Psoas muscle (tissue), 8 donors: ENCODE data around the gene PRRT3. TPM values are rescaled to one million over a fixed set of nuclear protein-coding genes. Genes with fewer than 3 reads are reported as not detected.

Experiments
- ATAC-seq, 4 donors: fragments of 200-7000 bp; cut with Tn5 transposase; one replicate each; pipeline ENCODE4 v1.9.1; 2020; ENCODE audit warnings: moderate library complexity in 3 of 4, mild to moderate bottlenecking in 2 of 4
- DNase-seq, 2 donors: peaks; one replicate each; pipeline ENCODE4 v3.0.0-alpha.2; 2020
- H3K27ac ChIP-seq: fragments of 200-600 bp; one replicate; pipeline ENCODE4 v1.8.0; 2022
- H3K27me3 ChIP-seq, 3 donors: fragments of 200-600 bp in 1 of 3; one replicate each; pipeline versions ENCODE4 v1.6.1 to v1.8.0; 2013 to 2022; ENCODE audit warnings: low read length in 2 of 3, mild to moderate bottlenecking in 2 of 3, moderate library complexity in 1 of 3; ENCODE audit not compliant: insufficient read depth in 3 of 3
- H3K36me3 ChIP-seq, 2 donors: fragments of 200-600 bp in 1 of 2; one replicate each; pipeline versions ENCODE4 v1.6.1 to v1.8.0; 2013 to 2022; ENCODE audit warnings: low read depth in 1 of 2, mild to moderate bottlenecking in 1 of 2, moderate library complexity in 1 of 2; ENCODE audit not compliant: insufficient read depth in 1 of 2
- H3K4me1 ChIP-seq: fragments of 200-600 bp; one replicate; pipeline ENCODE4 v1.8.0; 2022
- H3K4me3 ChIP-seq: fragments of 200-600 bp; one replicate; pipeline ENCODE4 v1.8.0; 2022; ENCODE audit warnings: mild to moderate bottlenecking
- H3K9me3 ChIP-seq: fragments of 200-600 bp; one replicate; pipeline ENCODE4 v1.8.0; 2022
- CTCF ChIP-seq: fragments of 200-600 bp; IDR thresholded peaks from one replicate; pipeline ENCODE4 v1.8.0; 2022; ENCODE audit warnings: antibody characterized with exemption
- WGBS, 3 donors: extraction: QIAGEN DNeasy Blood & Tissue Kit; methylation state at CpG; one replicate each; pipeline versions ENCODE4 v1.1.6 to v1.1.7; 2013; 5-methylcytosine and 5-hydroxymethylcytosine counted together
- intact Hi-C, 2 donors: fragments of 100-400 bp; cut with DNase I; formaldehyde crosslinking; loops; one replicate each; pipeline versions ENCODE4 v1.11.0 to v1.14.2; 2022
- polyA plus RNA-seq, 3 donors: library from polyadenylated mRNA; stranded (reverse); fragments of 200-250 nt; gene quantifications; one replicate each; pipeline ENCODE4 v1.2.3, GENCODE V29; 2013
- total RNA-seq, 4 donors: library from RNA; stranded (reverse); fragmentation: NEBNext Ultra II Directional in 2 of 4; extraction: Animal tissue kit (Norgen Biotek cat#: 25700) in 2 of 4; gene quantifications; one replicate each; pipeline versions ENCODE4 v1.2.1 to v1.2.4, GENCODE V29; 2021 to 2023
- donor health status: healthy with polysubstance abuse.
- donor health status: DM: no; HTN: no; CAD: no; lungs with moderate emphysema.
- donor health status: Bipolar disorder and iron deficiency.
- donor health status: healthy.
- donor health status: DM: yes; HTN: yes; CAD: no.
- donor health status: DM: no; HTN: no; CAD: no.
- donor health status: DM: no; HTN: no; CAD: no.
- donor health status: DM: yes; HTN: yes; CAD: no.

PRRT3 gene
- total and polyA plus RNA-seq, 7 donors: 0.55 to 4.0 (median 1.4) TPM

- Histone ChIP-seq H3K27me3 (no peaks in the 10 kb centered on the region), H3K4me1 (peaks cover 58% of the 10 kb centered on the region), H3K9me3 (no peaks in the 10 kb centered on the region), H3K4me3 (no peak overlapping the region), H3K27ac (peak overlapping the region; percentile 91), H3K36me3 (peaks cover 0 to 59% of the 10 kb centered on the region in 2 donors)
- no peak for TF ChIP-seq CTCF
- ATAC-seq: no peak
- DNase-seq: no peak
- 66 to 94% (median 77%) methylated on average over 2 of the region's 2 CpGs for WGBS, 3 donors
- intact Hi-C loops: no loop called here
Measured at GRCh38 chr3:9980251-9980650, 28.0 kb upstream of the PRRT3 start.

GRCh38 chr3:9978710-9979305, 26.6 kb upstream of the PRRT3 start:
- intact Hi-C loops: no loop called here
- no peaks in the 10 kb centered on the region for H3K27me3 ChIP-seq
- H3K9me3 ChIP-seq: no peaks in the 10 kb centered on the region
- TF ChIP-seq CTCF: no peak
- DNase-seq (no peak), ATAC-seq (no peak)
- H3K36me3 ChIP-seq: peaks cover 7 to 59% of the 10 kb centered on the region in 2 donors
- H3K4me1 ChIP-seq: peaks cover 49% of the 10 kb centered on the region
- peak overlapping the region; percentile 91 for H3K27ac ChIP-seq
- H3K4me3 ChIP-seq: no peak overlapping the region
- 80 to 87% (median 81%) methylated on average over 8 of the region's 8 CpGs for WGBS, 3 donors

GRCh38 chr3:9976721-9977709, 24.8 kb upstream of the PRRT3 start:
- Histone ChIP-seq H3K36me3 (peaks cover 7 to 66% of the 10 kb centered on the region in 2 donors), H3K4me3 (peak overlapping the region; percentile 62), H3K4me1 (peaks cover 39% of the 10 kb centered on the region), H3K9me3 (no peaks in the 10 kb centered on the region), H3K27me3 (no peaks in the 10 kb centered on the region), H3K27ac (peak overlapping the region; percentile 91)
- WGBS, 3 donors: 12 to 23% (median 15%) methylated on average over 7 of the region's 7 CpGs
- intact Hi-C loops: loop anchor here in 1 of 2 donors (1.0 kb wide), 1 partner anchor 44 kb away; the partner anchor contains the start of gene CRELD1
- DNase-seq (peak; percentile 81 to 88), ATAC-seq (peak; percentile 93 to 96 (median 96))
- no peak for TF ChIP-seq CTCF

- 90 to 94% (median 91%) methylated on average over 3 of the region's 3 CpGs for WGBS, 3 donors
- no peak overlapping the region for H3K4me3 ChIP-seq
- peaks cover 10% of the 10 kb centered on the region for H3K4me1 ChIP-seq
- H3K27ac ChIP-seq: peak overlapping the region; percentile 53
- no peak for ATAC-seq
- no peak for DNase-seq
- H3K27me3 ChIP-seq: no peaks in the 10 kb centered on the region
- H3K9me3 ChIP-seq: no peaks in the 10 kb centered on the region
- intact Hi-C loops: no loop called here
- no peak for TF ChIP-seq CTCF
- H3K36me3 ChIP-seq: peaks cover 18 to 99% of the 10 kb centered on the region in 2 donors
Measured at GRCh38 chr3:9970020-9970652, 17.9 kb upstream of the PRRT3 start.
